ENCODE results near the gene KIAA2012.

DNA sequence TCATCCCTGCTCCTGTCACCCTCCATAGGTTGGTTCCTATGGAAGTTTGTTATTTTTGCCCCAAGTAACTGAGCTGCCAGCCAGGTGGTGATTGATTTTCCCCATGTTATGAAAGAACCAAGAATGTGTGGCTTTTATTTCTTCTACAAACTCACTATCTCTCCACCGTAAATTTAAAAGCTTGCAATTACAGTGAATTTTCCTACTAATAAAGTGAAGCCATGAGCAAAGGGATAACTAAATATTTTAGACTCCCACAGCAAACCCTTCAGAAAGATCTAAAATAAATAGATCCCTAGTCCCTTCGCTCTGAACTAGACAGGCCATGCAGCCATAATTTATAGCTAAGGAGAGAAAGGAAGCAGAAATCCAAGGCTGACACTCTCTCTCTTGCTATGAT lies 6.2 kb upstream of the KIAA2012 start:
- TF ChIP-seq ELF4 (IDR thresholded peaks at IDR 0.05) (no peak), BHLHE40 (IDR thresholded peaks at IDR 0.05; ENCODE audit: borderline replicate concordance) (no peak)
